ENCODE measurements around the gene DPP4.

GRCh38 chr2:161952783-161953191 lies 121.2 kb downstream of the DPP4 start:
- TF ChIP-seq CTCF (IDR thresholded peaks at IDR 0.05): no peak
- TF ChIP-seq POLR2AphosphoS5 (IDR thresholded peaks at IDR 0.05): no peak
- TF ChIP-seq EP300 (IDR thresholded peaks at IDR 0.05): no peak
- no peak for TF ChIP-seq POLR2A (IDR thresholded peaks at IDR 0.05)
